ENCODE data around the gene E4F1. TPM values are rescaled to one million over a fixed set of nuclear protein-coding genes. Genes with fewer than 3 reads are reported as not detected.

Gene E4F1
- total and polyA plus RNA-seq, 10 of the 15 experiments (the other 5 are each of a cell fraction or from before 2014, with no cell fraction given) = 0.23 to 36.5 (median 14.5) TPM

DNA sequence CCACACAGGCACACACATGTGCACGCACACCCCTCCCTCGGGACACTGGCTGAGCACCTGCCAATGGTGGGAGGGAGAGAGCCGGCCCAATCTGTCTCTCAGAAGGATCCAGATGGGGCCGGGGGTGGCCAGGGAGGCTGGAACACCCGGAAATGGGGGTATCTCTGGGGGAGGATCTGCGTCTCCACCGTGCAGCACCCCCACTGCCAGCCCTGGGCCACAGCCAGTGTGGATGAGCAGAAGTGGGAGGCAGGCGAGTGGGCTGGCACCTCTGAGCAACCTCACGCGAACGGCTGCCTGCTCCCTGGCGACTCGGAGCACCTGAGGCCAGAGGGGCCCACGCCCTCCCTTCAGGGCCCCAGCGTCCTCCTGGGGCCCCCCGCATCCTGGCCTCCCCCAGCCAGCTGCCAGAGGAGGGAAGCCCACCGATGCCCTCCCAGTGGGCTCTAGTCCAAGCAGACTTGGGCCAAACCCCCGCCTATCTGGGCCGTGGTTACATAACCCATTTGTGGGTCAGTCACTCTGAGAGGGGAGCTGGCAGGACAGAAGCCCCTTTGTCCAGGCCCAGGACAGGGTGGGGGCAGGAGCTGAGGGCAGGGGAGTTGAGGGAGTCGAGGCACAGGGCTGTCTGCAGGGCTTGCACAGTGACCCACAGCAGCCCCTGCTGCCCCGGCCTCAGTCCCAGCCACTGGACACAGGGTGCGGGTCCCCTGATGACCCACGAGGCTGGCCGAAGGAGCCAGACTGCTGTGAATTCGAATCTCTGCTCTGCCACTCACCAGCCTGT, 32.5 kb upstream of the E4F1 start:
- H4K20me1 ChIP-seq (ENCODE audit: control insufficient read depth, insufficient read depth) = no peaks in the 10 kb centered on the region
- no peak overlapping the region for H2AFZ ChIP-seq (ENCODE audit: control insufficient read depth, low read depth, low read length)
- H3K27ac ChIP-seq (ENCODE audit: control insufficient read depth, insufficient read depth) = no peak overlapping the region
- no peaks in the 10 kb centered on the region for H3K79me2 ChIP-seq (ENCODE audit: control insufficient read depth, insufficient read depth, low read length)
- SMC1A ChIA-PET (ENCODE audit: uncharacterized antibody, unreplicated experiment) = no interaction called here
- H3K4me1 ChIP-seq (ENCODE audit: control insufficient read depth, insufficient read depth, low read length) = no peaks in the 10 kb centered on the region; the same call in 1 of the 2 replicates
- H3K4me2 ChIP-seq (ENCODE audit: control insufficient read depth, insufficient read depth) = no peak overlapping the region
- no peak for FAIRE-seq
- WGBS (ENCODE audit: insufficient coverage, insufficient replicate concordance, low lambda C conversion rate, missing lambda C conversion rate) = 31% methylated on average over 22 of the region's 25 CpGs
- TF ChIP-seq FOS (IDR thresholded peaks at IDR 0.05; ENCODE audit: borderline replicate concordance, extremely low read depth, insufficient read length) (no peak), BHLHE40 (IDR thresholded peaks at IDR 0.05; ENCODE audit: borderline replicate concordance in 1 of 2, low read depth in 2 of 2, low read length in 1 of 2) (no peak), YBX1 (IDR thresholded peaks at IDR 0.05) (no peak)
- TF ChIP-seq, protein P1, sequence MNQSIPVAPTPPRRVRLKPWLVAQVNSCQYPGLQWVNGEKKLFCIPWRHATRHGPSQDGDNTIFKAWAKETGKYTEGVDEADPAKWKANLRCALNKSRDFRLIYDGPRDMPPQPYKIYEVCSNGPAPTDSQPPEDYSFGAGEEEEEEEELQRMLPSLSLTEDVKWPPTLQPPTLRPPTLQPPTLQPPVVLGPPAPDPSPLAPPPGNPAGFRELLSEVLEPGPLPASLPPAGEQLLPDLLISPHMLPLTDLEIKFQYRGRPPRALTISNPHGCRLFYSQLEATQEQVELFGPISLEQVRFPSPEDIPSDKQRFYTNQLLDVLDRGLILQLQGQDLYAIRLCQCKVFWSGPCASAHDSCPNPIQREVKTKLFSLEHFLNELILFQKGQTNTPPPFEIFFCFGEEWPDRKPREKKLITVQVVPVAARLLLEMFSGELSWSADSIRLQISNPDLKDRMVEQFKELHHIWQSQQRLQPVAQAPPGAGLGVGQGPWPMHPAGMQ (IDR thresholded peaks at IDR 0.05; ENCODE audit: borderline replicate concordance) = no peak
- DNase-seq (ENCODE audit: low read depth, low spot score) = no peak
- no peaks in the 10 kb centered on the region for H3K9me3 ChIP-seq (replicated peaks; ENCODE audit: control insufficient read depth, insufficient read depth, low read length)
- no peak overlapping the region for H3K9ac ChIP-seq (ENCODE audit: control insufficient read depth, insufficient read depth, low read length)
- intact Hi-C loops (cut with micrococcal nuclease; ENCODE audit: unreplicated experiment) (no loop called here), in situ Hi-C loops (cut with MboI) (no loop called here)
- no TSS peak for BruUV-seq (replicated peaks)
- H3K4me3 ChIP-seq = no peak overlapping the region
- no peaks in the 10 kb centered on the region for H3K36me3 ChIP-seq (ENCODE audit: control insufficient read depth in 2 of 2, insufficient read depth in 2 of 2, low read length in 1 of 2)
- POLR2A ChIA-PET = no interaction called here
- RAD21 ChIA-PET (ENCODE audit: unreplicated experiment) = no interaction called here
- peaks cover 7 to 8% of the 10 kb centered on the region in 2 experiments for H3K27me3 ChIP-seq (replicated peaks in 1 of 2; ENCODE audit: control insufficient read depth in 2 of 2, insufficient read depth in 2 of 2, low read length in 1 of 2)
- CTCF ChIA-PET = no interaction called here
- no peak for ATAC-seq

DNA sequence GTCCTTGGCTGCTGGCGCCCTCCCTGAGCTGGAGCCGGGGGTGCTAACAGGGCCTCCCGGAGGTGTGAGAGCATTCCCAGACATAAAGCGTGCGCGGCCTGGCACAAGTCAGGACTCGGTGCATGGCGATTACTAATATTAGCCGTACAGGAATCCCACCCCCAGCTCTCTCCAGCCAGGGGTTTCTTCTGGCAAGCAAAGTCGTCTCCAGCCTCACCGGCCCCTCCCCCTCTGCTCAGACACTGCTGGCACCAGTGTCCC, 32.0 kb upstream of the E4F1 start:
- ChIA-PET CTCF (no interaction called here), POLR2A (no interaction called here), RAD21 (ENCODE audit: unreplicated experiment) (no interaction called here), SMC1A (ENCODE audit: uncharacterized antibody, unreplicated experiment) (no interaction called here)
- Histone ChIP-seq H3K27ac (ENCODE audit: control insufficient read depth, insufficient read depth) (no peak overlapping the region), H3K27me3 (replicated peaks in 1 of 2; ENCODE audit: control insufficient read depth in 2 of 2, insufficient read depth in 2 of 2, low read length in 1 of 2) (peaks cover 7 to 8% of the 10 kb centered on the region in 2 experiments), H3K4me3 (no peak overlapping the region), H3K9ac (ENCODE audit: control insufficient read depth, insufficient read depth, low read length) (no peak overlapping the region), H2AFZ (ENCODE audit: control insufficient read depth, low read depth, low read length) (no peak overlapping the region), H3K4me1 (ENCODE audit: control insufficient read depth, insufficient read depth, low read length) (no peaks in the 10 kb centered on the region; the same call in 1 of the 2 replicates), H3K9me3 (replicated peaks; ENCODE audit: control insufficient read depth, insufficient read depth, low read length) (no peaks in the 10 kb centered on the region), H3K79me2 (ENCODE audit: control insufficient read depth, insufficient read depth, low read length) (no peaks in the 10 kb centered on the region), H4K20me1 (ENCODE audit: control insufficient read depth, insufficient read depth) (no peaks in the 10 kb centered on the region), H3K4me2 (ENCODE audit: control insufficient read depth, insufficient read depth) (no peak overlapping the region), H3K36me3 (ENCODE audit: control insufficient read depth in 2 of 2, insufficient read depth in 2 of 2, low read length in 1 of 2) (no peaks in the 10 kb centered on the region)
- BruUV-seq (replicated peaks) = no TSS peak
- no peak for DNase-seq (ENCODE audit: low read depth, low spot score)
- no peak for ATAC-seq
- intact Hi-C loops (cut with micrococcal nuclease; ENCODE audit: unreplicated experiment) = no loop called here
- in situ Hi-C loops (cut with MboI) = no loop called here
- FAIRE-seq = no peak
- TF ChIP-seq KAT2A (conservative IDR thresholded peaks at IDR 0.05; ENCODE audit: control insufficient read depth, low read depth, low read length) (no peak), NFYB (IDR thresholded peaks at IDR 0.05; ENCODE audit: insufficient read depth, low read depth, low read length) (no peak), ZNF274 (IDR thresholded peaks at IDR 0.05; ENCODE audit: insufficient read depth, insufficient read length) (no peak), RAD21 (IDR thresholded peaks at IDR 0.05; ENCODE audit: insufficient read depth, low read depth, low read length) (no peak), RB1 (IDR thresholded peaks at IDR 0.05; ENCODE audit: borderline replicate concordance) (no peak), PML (IDR thresholded peaks at IDR 0.05; ENCODE audit: low read length) (no peak), SIX5 (IDR thresholded peaks at IDR 0.05; ENCODE audit: low read depth, low read length, severe bottlenecking) (no peak), SIN3A (IDR thresholded peaks at IDR 0.05; ENCODE audit: low read depth, low read length) (no peak), ZNF24 (IDR thresholded peaks at IDR 0.05) (no peak), NFYA (IDR thresholded peaks at IDR 0.05; ENCODE audit: borderline replicate concordance, low read depth, low read length) (no peak), KDM1A (IDR thresholded peaks at IDR 0.05; ENCODE audit: borderline replicate concordance) (no peak), GATAD2B (conservative IDR thresholded peaks at IDR 0.05; ENCODE audit: low read depth) (no peak), ZBED1 (IDR thresholded peaks at IDR 0.05; ENCODE audit: borderline replicate concordance) (no peak)
- 73% methylated on average over 11 of the region's 11 CpGs for WGBS (ENCODE audit: insufficient coverage, insufficient replicate concordance, low lambda C conversion rate, missing lambda C conversion rate)
